ENCODE results near the gene MATN1.
"Not testable (repeated sequence)": the region's sequence is repeated elsewhere in the genome, so short reads cannot be mapped to it uniquely, and the experiment has no call there.

Gene MATN1, protein sequence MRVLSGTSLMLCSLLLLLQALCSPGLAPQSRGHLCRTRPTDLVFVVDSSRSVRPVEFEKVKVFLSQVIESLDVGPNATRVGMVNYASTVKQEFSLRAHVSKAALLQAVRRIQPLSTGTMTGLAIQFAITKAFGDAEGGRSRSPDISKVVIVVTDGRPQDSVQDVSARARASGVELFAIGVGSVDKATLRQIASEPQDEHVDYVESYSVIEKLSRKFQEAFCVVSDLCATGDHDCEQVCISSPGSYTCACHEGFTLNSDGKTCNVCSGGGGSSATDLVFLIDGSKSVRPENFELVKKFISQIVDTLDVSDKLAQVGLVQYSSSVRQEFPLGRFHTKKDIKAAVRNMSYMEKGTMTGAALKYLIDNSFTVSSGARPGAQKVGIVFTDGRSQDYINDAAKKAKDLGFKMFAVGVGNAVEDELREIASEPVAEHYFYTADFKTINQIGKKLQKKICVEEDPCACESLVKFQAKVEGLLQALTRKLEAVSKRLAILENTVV

DNA sequence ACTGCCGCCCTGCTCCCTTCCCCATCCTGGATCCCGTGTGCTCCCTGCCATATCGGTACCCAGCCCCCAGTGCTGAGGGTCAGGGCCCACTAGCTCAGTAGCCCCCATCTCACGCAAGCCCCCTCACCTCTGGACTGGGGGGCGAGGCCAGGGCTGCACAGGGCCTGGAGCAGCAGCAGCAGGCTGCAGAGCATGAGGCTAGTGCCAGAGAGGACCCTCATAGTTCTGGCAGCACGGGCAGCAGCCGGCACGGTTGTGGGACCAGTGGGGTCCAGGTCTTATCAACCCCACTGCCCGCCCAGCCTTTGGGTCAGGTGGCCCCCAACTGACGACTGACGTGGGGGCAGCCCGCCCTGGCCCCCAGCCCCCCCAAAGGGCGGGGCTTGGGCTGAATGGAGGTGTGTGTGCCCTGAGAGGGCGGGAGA, at the start of gene MATN1:
MATN1 (minus strand) TSS at position 255 of the 425 bp plus-strand sequence; CDS start at position 221, 34 bp downstream.
- DNase-seq: no peak

- DNase-seq: no peak
These were observed 47.6 kb upstream of the MATN1 start for GRCh38 chr1:30771005-30771404.

DNA sequence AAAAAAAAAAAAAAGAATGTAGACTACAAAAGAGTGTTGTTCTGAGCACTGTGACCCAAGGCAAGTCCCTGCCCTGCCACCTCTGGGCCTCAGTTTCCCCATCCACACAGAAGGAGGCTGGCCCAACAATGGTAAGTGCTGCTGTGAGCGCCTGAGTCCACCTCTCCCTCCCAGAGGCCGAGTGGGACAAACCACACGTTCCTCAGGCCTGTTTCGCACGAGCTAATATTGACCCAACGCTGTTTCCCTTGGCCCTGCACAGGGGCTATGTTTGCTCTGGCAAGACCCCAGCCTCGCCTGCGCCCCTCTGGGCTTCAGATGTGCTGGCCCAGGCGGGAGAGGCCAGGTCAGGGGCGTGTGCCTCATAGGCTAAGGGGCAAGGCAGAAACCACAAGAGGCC, 46.8 kb upstream of the MATN1 start:
- DNase-seq: no peak

DNA sequence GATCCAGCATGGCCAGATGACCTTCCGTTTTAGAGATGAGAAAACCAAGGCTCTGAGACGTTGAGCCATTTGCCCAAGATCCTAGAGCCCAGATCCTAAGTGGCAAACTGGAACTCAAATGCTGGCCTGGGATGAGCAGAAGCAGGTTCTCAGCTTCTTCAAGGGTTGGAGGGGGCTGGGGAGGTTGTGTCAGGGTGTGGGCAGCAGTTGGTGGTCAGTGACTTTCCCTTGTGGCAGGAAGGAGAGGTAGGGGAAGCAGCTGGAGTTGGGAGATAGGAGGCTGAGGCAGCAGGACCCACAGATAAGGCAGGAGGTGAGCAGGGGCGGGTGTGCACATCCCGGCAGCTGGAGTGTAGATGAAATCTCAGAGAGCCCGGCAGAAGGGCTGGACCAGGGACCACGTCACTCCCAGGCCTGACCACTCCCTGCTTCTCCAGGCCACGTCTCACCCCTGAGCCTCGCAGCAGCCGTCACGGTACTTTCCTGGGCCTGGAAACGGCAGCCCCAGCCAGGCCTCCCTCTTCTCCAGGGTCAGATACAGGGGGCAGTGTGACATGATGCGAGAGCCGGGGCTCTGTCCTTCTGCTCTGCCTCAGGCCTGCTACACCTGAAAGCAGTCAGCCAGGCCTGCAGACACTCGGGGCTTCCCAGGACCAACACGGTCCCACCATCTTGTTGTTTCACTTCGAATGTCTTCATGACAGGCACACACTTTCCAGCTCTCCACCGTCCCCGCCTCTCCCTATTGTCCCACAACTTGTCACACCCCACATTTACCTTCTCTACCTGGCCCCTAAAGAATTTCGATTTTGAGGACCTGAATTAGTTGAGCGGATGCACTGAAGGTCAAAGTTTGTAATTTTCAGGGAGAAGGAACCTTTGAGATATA, 45.7 kb upstream of the MATN1 start:
- no peak for DNase-seq

- DNase-seq: no peak
These were observed 44.9 kb upstream of the MATN1 start for GRCh38 chr1:30768159-30768829.

DNA sequence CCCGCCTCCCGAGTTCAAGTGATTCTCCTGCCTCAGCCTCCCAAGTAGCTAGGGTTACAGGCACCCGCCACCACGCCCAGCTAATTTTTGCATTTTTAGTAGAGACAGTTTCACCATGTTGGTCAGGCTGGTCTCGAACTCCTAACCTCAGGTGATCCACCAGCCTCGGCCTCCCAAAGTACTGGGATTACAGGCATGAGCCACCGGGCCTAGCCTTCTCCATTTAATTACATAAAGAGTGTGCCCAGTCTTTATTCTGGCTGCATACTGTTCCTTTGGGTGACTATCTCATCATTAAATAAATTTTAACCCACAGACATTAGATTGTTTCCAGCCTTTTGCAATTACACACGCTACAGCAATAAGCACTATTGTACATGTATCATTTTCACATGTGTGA, 43.6 kb upstream of the MATN1 start:
- DNase-seq: not testable (repeated sequence)

GRCh38 chr1:30765556-30766434, 42.4 kb upstream of the MATN1 start:
- no peak for DNase-seq

DNA sequence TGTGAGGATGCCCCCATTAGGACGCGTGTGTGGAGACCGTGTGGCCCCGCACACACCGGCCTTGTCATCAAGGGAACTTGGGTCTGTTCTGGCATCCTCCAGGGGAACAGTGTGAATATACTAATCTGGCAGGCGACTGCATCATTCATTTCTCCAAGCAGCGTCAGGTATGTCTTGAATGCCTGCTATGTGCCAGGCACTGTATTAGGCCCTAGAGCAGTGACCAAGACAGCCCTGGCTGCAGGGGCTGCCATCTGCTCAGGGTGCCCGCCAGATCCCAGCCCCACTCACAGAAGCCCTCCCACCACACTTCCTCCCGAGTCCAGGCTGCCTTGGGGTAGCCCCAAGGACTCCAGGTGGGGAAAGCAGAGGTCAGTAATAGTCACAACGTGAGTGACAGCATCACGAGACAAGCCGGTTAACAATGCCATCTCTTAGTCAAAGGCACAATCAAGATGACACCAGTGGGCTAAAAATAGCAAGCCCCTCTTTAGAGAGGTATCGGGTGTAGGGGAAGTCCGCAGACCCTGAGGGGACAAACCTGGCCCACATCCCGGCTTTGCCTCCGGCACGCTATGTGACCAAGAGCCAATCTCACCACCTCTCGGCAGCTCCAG, 41.7 kb upstream of the MATN1 start:
- DNase-seq: no peak

GRCh38 chr1:30764396-30764795, 41.0 kb upstream of the MATN1 start:
- no peak for DNase-seq

- no peak for DNase-seq
These were observed 40.4 kb upstream of the MATN1 start for GRCh38 chr1:30763651-30764248.

DNA sequence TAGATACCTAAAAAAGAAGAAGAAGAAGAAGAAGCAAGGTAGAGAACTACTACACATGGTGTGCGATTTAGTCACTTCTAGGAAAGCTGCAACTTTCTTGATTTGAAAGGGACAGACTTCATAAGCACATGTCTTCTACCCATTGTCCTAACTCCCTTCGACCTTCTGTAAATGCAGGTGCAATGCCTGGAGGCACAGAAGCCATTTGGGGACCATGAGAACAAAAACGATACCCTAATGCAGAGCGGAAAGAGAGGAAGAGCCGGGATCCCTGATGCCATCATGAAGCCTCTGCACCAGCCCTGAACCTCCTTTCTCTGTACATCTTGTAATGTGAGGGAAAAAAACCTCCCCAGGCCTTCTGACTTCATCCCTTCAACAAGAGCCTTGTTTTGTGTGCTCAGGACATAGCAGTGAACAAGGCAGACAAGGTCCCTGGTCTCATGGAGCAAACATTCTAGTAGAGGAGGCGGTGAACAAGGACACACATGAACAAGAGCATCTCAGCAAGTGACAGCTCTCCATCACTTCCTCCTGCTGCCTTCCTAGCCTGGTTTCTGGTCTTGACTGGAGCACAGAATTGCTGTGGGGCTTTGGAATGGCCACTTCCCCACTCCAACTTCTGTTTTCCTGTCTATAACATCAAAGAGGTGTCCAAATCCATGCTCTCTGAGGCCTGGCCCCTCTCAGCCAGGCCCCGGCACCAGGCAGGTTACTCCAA, 39.7 kb upstream of the MATN1 start:
- DNase-seq: no peak

- DNase-seq: no peak
These were observed 39.0 kb upstream of the MATN1 start for GRCh38 chr1:30762152-30762929.

DNA sequence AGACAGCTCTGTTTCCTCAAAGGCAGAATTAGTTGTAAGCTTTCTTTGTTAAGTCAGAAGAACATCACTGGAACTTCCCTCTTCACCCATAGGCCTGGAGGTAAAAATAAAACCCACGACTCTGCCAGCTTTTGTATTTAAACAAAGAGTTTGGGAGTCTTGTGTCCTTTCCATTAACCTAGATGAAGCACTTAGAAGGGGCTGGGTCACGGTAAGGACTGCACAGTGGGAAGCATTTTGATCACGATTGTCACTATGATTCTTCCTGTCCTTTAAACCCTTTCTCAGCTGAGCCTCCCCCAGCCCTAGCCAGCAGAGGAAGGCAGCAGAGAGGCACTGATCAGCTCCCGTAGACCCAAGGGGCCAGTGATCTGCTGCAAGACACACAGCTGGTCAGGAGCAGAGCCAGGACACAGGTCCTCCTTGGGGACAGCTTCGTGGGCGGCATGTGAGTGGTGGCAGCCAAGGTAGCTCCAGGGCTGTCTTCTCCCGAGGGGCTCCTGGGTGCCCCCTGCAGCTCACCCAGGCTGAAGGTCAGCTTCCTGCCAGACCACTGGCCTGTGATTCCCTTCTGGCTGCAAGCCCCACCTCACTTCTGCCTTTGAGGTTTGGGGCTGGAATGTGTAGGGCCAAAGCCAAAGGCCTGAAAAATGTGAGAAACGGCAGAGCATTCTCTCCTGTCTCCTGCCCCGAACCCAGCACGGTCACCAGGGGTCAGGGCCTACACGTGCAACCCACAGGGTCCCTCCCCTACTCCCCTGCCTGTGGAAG, 38.2 kb upstream of the MATN1 start:
- DNase-seq: no peak

DNA sequence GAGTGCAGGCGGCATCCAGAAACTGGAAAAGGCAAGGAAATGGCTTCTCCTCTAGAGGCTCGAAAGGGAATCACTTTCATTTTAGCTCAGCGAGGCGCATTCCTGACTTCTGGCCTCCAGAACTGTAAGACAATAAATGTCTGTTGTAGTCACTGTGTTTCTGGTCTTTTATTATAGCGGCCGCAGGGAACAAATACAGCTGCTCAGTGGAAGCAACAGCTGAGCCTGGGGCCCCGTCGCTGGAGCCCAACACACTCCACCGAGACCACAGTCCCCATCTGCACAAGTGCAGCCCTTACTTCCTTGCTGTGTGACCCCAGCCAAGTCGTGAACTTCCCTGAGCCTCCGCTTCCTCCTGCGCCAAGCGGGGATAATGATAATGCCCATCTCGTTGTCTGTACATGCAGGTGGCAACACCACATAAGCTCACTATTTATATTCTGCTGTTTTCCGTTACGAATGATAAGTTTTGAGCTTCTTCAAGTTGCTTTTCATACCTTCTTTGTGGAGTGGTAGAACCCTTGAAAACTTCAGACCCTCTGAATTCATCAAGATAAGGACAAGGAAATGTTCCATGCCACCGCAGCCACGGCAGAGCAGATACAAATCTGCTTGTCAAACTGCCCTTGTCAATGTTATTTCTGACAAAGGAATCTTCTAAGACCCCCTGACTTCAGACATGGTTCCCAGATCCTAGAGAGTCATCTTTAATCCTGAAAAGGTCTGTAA, 37.4 kb upstream of the MATN1 start:
- no peak for DNase-seq

- no peak for DNase-seq
These were observed 36.4 kb upstream of the MATN1 start for GRCh38 chr1:30759718-30760281.

DNA sequence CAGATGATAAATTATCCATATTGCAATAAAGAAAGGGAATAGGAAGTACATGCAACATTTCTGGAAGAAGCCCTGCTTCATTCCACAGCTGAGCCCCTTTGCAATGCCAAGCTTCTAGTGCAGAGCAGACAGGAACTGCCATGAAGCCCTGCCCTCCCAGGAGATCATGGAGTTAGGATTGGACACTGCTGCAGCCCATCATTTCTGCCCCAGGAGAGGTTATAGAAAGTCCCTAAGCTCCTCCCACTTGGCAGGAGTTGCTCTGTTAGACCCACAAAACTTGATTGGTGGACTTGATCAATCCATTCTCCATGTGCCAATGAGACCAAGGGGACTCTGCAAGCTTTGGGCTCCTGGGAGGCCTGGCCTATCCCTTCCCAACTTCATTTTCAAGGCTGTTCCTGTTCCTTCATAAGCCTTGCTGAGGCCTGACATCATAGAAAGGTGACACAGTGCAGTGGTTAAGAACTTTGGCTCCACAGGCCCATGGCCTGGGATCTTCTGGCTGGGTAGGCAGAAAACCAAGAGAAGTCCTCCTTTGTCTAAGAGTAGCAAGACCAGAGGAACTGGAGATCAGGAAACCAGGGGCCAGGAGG, 35.5 kb upstream of the MATN1 start:
- peak; percentile 20 for DNase-seq

- DNase-seq: no peak
These were observed 34.8 kb upstream of the MATN1 start for GRCh38 chr1:30758121-30758688.
